GM19397 (cell line): ENCODE measurements around the gene MYO18A.

Experiments used
- ATAC-seq: cut with Tn5 transposase; IDR thresholded peaks from one replicate; pipeline ENCODE4 v1.9.1; 2021; ENCODE audit warnings: mild to moderate bottlenecking, moderate library complexity; ENCODE audit not compliant: unreplicated experiment

The MYO18A gene

DNA sequence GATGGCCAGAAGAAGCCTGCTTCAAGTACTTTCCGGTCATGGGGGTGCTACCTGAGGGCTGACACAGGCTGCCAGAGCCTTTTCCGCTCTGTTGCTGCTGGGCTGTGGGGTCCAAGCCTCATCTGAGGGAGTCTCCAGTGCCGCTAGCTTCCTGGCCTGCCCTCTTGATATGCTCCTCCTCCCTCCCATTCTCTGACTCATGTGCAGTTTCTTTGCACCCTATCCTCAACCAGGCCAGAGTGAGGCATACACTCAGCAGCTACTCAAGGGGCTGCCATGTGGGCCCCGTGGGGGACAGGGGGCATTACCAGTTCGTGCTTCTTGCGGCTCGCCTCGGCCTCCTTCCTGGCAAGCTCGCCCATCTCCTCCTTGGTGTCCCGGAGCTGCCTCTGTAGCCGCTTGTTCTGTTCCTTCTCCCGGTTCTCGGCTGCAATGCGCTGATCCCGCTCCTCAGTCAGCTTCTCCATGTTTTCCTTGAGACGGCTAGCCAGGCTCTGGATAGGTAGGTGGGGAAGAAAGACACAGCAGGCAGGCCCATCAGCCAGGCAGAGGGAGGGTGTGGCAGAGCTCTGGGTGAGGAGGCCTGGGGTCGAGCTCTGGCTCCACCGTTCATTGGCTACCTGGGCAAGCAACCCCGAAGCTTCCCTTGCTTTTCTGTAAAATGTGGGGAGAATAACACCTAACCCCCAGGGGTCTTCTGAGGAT is 93.4 kb downstream of the MYO18A start:
- no peak for ATAC-seq

DNA sequence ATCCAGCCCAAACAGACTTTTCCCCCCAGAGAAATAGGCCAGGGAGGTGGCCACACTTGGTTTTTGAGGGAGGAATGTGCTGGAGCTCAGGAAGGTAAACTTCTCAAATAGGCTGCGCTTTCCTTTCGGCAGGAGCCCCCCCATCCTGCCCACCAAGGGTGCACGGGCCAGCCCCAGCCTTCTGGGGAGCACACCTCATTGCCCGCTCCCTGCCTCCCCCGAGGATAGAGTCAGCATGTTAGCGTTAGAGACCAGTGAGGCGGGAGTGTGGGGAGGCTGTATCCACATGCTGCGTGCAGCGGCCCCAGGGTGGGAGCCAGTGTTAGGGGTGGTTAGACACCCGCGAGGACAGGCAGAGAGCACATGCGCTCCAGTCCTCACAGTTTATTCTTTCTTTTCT is 95.0 kb downstream of the MYO18A start:
- no peak for ATAC-seq

DNA sequence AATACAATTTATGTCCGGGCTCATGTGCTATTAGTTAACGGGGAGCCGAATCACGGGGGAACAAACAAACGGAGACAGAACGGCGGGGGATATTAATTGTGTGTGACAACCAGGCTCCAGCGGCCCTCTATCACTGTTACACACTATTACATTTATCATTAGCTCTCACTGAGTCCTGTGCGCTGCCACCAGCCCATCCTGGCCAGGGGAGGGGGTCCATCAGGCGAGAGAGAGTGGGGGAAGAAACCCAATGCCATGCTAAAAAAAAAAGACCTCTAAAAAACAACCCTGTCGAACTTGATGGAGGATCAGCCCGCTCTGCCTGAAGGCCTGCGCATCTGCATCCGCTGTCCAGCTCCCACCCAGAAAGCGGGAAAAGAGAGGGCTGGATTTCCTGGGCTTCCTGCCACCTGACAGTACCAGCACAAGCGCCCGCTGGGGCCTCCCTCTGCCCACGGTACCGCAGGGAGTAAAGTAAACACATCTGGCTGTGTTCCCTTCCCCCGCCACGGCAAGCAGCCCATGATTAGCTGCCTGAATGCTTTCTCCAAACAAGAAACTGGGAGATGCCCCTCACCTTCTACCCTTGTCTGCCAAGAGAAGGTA is 95.6 kb downstream of the MYO18A start:
- ATAC-seq = no peak

DNA sequence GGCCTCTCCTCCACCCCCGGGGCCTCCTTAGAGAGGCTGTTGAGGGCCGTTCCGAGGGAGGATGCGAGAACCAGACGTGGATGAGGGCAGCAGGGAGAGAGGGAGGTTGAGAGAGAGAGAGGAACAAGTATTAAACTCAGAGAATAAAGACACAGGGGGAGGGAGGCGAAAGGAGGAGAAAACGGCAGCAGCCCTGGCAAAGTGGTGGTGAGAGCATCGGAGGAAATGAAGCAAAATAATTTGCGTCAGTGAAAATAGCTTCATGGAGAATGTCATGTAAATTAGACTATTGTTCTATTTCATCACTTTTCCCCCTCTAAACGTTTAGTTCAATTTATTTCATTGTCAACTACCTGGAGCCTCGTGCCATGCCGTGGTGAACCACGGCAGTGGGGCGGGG is 99.2 kb downstream of the MYO18A start:
- no peak for ATAC-seq

DNA sequence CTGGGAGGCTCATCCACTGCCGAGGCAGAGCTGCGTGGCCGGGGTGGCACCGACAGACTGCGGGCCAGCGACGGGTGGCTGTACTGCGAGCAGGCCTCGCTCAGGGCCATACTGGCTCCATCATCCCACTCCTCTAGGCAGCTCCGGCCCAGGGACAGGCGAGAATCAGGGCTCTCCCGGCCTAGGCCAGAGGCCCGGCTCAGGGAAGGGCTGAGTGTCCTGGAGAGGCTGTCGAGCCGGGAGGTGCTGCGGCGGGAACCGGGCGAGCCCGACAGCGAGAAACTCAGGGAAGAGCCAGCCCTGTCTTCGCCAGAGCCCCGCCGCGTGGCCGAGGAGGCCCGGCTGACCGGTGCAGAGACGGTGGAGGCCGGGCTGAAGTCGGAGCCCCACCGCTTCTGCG is 99.9 kb downstream of the MYO18A start:
- no peak for ATAC-seq

DNA sequence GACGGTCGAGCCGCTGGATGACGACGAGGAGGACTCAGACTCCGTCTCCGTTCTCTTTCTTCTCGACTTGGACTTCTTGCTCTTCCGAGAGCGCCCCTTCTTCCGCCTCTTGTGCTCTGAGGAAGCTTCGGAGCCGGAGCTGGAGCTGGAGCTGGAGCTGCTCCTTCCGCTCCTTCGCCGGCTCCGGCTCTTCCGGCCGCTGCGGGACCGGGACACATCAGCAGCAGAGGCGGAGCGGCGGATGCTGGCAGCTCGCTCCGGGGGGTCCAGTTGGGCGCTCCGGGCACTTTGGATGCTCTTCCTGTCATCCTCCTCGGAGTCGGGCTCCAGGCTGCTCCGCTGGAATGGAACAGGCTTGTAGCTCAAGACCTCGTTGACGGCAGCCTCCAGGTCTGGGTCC is 100.3 kb downstream of the MYO18A start:
- no peak for ATAC-seq

DNA sequence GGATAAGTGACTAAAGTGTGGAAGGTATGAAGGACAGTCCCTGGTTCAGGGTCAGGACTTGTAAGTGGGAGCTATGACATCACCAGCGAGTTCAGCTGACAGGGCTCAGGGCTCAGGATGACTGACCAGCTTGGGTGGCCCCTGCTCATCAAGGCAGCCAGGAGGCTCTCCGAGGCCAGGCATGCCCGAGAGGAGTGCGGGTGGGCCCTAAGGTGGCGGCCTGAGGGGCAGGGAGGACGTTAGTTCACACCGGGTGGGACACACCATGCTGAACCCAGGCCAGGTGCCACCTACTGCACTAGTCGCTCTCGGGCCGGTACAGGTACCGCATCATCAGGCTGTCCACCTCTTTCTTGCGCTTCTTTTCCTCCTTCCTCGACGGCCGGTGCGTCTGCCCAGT is 100.8 kb downstream of the MYO18A start:
- no peak for ATAC-seq

DNA sequence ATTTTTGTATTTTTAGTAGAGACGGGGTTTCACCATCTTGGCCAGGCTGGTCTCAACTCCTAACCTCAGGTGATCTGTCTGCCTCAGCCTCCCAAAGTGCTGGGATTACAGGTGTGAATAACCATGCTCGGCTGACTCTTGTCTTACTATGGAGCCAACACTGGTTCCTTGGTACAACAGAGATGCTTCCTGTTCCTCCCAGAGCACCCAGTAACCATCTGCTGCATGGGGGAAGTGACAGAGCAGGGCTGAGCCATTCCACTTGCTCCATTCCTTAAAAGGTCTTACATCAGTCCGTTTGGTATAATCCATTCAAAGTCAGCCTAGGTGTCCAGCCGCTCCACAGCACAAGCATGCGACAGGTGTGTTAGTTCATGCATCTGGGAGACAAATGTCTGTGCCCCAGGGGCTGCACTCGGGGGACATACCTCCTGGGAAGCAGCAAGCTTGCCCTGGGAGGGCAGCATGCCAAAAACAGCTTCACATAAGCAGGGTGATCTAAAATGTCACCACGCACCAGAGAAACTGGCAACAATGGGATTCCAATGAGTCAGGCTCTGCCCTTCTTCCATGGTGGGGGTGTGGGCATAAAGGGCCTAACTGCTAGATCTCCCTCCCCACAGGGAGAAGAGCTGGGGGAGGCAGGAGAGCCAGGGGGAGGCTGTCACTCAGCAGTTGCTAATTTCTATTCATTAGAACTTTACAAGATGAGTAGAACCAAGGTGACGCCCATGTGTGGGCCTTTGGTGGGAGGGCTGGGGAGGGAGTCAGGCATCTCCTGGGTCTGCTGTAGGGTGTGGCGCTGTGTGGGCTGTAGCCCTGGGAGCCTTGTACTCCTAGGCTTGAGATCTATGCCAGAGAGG is 101.8 kb downstream of the MYO18A start:
- no peak for ATAC-seq

DNA sequence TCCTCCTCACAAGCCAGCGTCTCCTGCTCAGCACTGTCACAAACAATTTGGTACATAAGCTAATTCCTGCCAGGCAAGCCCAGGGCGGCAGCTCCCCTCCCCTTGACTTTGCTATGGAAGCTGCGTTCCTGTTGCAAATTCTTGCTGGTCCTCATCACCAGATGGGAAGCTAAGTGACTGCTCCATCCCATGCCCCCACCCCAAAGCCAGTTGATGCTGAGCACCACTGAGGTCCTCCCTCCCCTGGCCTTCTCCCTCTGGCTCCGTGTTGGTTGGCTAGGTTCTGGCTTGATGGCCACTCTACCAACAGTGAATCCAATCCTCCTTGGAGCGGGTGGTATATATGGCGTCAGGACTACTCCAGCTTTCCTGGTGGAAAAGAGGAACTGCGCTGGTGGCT is 102.9 kb downstream of the MYO18A start:
- no peak for ATAC-seq

DNA sequence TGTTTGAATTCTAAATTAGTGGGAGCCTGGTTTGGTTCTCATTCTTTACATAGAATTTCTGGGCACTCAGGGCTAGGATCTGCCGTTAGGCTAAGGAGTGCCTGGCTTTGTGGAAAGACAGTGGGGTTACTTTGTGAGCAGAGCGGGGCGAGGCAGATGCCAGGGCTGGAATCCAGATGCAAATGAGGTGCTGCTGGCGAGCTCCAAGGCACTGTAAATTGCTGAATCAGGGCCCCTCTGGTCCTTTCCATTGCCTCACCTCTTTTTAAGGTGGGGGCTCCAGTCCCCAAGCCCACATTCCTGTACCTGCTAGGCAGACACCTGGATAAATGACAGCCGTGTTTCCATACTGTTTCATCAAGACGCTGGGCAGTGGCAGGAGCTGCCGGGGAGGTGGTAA is 103.5 kb downstream of the MYO18A start:
- ATAC-seq = no peak

DNA sequence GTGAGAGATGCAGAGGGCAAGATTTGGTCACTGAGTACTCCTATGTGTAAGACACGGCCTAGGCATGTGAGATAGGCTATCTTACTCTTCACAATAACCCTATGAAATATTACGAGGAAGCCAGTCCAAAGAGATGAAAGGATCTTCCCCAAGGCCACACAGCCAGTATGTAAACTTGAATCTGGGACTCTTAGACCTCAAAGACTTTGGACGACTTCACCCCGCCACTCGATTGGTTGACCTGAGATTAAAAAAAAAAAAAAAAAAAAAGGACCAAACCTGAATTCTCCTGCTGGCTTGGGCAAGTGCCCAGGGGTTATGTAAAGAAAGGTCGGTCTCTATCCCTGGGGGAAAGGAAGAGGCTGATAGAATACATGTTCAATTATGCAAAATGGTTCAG is 104.1 kb downstream of the MYO18A start:
- no peak for ATAC-seq

DNA sequence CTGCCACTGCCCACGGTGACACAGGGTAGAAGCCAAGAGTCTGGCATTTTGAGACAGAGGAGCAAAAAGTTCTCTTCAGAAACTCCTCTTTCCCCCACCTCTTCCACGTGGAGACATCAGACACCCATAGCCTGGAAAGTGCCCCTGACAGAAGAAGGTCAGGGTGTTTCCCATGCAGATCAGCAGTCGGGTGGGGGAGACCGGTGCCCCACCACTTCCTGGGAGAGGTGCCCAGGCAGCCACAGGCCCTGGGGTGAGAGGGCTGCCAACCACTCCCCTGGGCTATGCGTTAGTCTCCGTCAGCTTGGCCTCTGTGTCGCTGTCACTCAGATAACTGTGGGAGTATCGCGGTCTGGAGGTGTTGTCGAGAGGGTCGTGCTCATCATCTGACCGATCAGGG is 105.7 kb downstream of the MYO18A start:
- ATAC-seq = no peak

DNA sequence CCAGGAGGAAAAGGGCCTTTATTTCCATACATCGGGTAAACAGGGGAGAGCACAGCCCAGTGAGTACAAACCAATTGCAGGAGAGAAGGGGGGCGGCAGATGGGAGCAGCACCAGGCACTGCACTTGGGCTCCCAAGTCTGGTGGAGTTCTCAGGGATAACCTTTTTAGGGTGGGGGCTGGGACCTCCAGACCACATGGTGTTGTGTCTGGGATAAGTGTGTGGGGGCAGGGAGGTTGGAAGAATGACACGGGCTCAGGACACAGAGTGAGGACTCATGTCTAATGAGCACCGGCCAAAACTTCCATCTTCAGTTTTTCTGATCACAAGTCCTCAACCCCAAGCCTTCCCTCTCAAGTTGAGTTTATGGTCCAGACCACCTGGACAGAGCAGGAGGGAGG is 106.7 kb downstream of the MYO18A start:
- no peak for ATAC-seq

DNA sequence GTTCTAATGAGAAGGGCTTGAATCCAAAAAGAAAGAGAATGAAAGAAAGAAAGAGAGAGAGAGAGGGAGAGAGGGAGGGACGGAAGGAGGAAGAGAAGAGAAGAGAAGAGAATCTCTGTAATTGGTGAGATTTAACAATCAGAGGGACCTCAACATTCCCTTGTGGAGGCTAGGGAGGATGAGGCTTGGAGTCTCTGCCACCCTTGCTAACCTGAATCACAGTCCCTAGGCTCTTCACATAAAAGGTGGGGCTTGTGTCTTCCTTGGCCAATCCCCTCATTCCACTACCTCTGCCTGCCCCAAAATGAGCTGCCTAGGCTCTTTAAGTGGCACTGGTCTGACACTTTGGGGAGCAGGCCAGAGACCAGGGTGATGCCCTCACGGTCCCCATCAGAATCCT is 107.2 kb downstream of the MYO18A start:
- ATAC-seq = no peak

DNA sequence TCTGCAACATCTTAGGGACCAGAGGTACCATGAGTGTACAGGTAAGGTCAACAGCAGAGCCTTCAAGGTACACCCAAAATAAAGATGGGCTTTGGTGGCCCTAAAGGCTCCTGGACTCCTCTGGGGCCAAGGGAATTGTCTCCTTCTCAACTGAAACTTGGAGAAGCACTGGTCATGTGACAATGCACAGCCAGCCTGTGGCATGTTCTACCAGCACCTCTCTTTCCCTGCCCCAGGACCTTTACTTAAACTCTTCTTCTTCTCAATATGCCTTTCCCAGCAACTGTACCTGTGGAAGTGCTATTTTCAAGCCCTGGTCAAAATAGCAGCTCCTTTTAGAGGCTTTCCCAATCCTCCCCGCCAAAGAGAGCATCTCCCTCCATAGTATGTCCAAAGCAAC is 108.9 kb downstream of the MYO18A start:
- no peak for ATAC-seq

DNA sequence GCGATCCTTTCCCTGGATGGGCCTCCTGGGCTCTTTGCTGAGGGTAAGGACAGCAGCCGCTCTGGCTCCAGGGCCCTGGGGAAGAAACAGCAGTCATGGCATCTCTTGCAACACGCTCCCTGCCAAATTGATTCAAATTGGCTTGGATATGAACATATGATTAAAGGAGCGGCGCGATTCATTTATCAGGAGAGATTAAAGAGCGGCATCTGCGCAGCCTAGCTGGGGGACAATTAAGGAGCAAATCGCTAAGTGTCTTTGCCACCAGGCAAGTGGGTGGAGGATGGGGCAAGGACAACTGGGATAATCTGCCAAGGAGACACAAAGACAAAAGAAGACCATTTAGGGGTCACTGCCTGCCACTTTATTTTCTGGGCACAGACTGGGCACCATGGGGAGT is 109.4 kb downstream of the MYO18A start:
- no peak for ATAC-seq

DNA sequence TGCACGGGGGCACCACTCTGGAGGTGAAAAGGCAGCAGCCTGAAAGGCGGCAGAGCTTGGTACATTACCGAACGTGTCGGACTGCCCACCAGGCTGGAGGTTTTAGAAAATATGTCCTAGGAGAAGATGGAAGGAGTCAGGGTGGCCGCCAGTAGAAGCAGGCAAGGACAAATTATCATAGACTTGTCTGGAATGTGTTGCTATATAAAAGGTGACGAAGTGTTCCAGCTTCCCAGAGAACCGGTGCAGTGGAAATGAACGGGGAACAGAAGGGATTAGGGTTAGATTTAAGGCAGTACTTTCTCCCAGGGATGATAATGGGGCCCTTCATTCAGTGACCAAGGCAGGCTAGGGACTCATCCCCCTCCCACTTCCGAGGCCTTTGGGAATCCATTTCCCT is 109.9 kb downstream of the MYO18A start:
- no peak for ATAC-seq

DNA sequence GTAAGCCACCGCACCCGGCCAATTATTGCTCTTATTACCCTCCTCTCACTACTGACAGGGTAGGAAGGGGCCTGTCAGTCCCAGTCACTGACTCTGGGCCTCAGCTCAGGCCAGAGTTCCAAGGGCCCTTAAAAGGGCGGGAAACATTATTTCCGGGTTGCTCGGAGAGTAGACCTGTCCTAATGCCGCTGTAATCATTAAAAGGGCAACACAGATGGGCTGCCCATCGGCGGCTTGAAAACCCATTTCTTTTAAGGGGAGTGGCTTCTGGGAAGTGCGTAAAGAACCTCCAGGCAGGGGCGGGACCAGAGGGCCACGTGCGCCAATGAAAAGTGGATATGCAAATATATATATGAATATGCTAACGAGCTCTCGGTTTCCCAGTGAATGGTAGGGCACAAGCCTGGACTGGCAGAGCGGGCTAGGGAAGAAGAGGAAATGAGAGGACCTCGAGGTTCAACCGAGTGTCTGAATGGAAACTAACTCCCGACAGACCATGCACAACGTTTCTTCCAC is 110.6 kb downstream of the MYO18A start:
- ATAC-seq = no peak

DNA sequence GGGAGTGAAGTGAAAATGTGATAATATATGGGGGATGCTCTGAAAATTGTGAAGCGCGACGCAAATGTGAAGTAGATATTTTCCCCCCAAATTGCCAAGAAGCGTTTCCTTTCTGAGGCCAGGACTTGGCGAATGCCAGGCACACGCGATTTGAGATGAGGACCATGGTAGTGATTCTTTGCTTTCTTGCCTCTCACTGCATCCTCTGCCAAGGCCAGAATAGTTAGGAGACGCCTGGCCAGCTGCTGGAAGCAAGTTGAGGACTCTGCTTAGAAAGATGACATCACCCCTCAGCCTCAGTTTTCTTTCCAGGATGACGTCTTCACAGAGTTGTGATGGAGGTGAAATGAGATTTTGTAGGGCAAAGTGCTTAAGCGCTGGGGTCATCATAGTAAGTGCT is 111.4 kb downstream of the MYO18A start:
- ATAC-seq = no peak

DNA sequence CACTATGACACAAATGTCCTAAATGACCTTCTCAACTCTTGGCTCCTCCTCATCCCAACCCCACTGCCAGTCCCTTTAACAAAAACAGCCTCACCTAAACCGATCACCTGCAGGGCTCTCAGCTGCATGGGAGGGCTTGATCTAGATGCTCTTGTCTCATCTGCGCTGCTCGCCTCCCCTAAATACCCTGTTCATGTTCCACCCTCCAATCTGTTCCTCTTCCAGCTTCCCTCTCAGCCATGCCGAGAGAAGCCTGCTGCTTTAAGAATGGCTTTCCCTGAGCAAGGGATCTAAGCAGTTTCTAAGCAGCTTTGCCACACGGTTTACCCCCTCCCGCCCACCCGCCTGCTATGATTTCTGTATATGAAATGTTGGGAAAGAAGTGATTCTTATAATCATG is 113.6 kb downstream of the MYO18A start:
- no peak for ATAC-seq

DNA sequence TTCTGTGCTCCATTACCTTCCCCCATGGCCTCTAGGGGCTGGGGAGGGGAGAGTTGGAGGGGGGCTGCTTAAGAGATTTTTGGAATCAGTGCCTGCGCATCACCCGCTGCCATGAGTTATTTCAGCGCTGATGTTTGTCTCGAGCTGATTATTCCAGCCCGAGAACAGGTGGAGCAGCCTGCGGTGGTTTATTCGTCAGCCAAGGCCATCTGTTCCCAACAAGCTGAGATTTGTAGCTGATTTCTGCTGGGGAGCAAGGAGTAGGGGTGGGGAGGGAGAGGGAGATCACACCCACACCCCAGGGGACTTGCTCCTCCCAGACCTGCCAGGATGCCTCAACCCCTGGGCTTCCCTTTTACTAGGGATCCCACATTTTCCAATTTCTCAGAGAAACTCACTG is 114.2 kb downstream of the MYO18A start:
- no peak for ATAC-seq

DNA sequence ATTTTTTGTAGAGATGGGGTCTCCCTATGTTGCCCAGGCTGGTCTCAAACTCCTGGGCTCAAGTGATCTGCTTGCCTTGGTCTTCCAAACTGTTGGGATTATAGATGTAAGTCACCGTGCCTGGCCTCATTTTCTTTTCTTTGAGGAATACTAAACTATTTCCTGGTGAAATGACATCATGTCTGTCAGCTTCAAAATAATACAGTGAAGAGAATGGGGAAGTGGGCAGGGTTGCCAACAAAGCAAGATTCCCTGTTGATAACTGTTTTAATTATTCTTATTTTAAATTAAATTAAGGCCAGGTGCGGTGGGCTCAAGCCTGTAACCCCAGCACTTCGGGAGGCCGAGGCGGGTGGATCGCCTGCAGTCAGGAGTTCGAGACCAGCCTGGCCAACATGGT is 116.2 kb downstream of the MYO18A start:
- ATAC-seq = no peak
